Loucy (cell line): ENCODE data around the gene IL20RB.

Experiments used
- CTCF ChIP-seq: fragments of 200-600 bp; sonication (generic); conservative IDR thresholded peaks from 2 replicates; pipeline ENCODE4 v1.5.1; 2014; ENCODE audit warnings: mild to moderate bottlenecking, antibody characterized with exemption, low read length
- EZH2phosphoT487 ChIP-seq: fragments of 200-600 bp; IDR thresholded peaks from 2 replicates; pipeline ENCODE4 v1.6.1; 2018; ENCODE audit warnings: antibody characterized with exemption, mild to moderate bottlenecking, moderate library complexity, borderline replicate concordance

- TF ChIP-seq CTCF (no peak; the same call in 1 of the 2 replicates), EZH2phosphoT487 (no peak)
Measured at GRCh38 chr3:136939489-136939888, 18.3 kb upstream of the IL20RB start.
